GM12878 (cell line): ENCODE results near the gene CHRNB2.

Experiments used
- CTCF ChIP-seq, 3 experiments: IDR thresholded peaks in 2 of 3; conservative IDR thresholded peaks in 1 of 3; 2 replicates each; pipeline ENCODE4 v1.5.1; 2011; ENCODE audit warnings: low read depth in 3 of 3, low read length in 3 of 3, mild to moderate bottlenecking in 3 of 3, control low read depth in 2 of 3, moderate library complexity in 2 of 3, inconsistent platforms in 1 of 3, mixed read lengths in 1 of 3; ENCODE audit not compliant: control insufficient read depth in 2 of 3, insufficient read depth in 1 of 3; ENCODE audit errors: extremely low read depth in 1 of 3
- EZH2 ChIP-seq: IDR thresholded peaks from 2 replicates; pipeline ENCODE4 v1.6.1; 2012; ENCODE audit warnings: low read depth, mild to moderate bottlenecking, control low read depth, inconsistent platforms, low read length, borderline replicate concordance; ENCODE audit not compliant: control insufficient read depth
- MLLT1 ChIP-seq: fragments of 450-650 bp; IDR thresholded peaks from 2 replicates; pipeline ENCODE4 v1.6.1; 2016; ENCODE audit warnings: mild to moderate bottlenecking
- POLR2A ChIP-seq: IDR thresholded peaks from 2 replicates; pipeline ENCODE4 v1.6.1; 2011; ENCODE audit warnings: low read depth, mild to moderate bottlenecking, low read length
- REST ChIP-seq: IDR thresholded peaks from 2 replicates; pipeline ENCODE4 v1.6.1; 2012; ENCODE audit warnings: mild to moderate bottlenecking, low read depth, low read length

- TF ChIP-seq REST (no peak), MLLT1 (no peak), POLR2A (no peak), EZH2 (no peak), CTCF (IDR thresholded peaks at IDR 0.05 in 2 of 3, conservative IDR thresholded peaks at IDR 0.05 in 1 of 3; ENCODE audit: control insufficient read depth in 2 of 3, extremely low read depth in 1 of 3, insufficient read depth in 1 of 3, low read depth in 3 of 3, low read length in 3 of 3) (no peak)
Measured at GRCh38 chr1:154568157-154568815, 708 bp downstream of the CHRNB2 start.
